HG03097 (cell line): Measurements from ENCODE around the gene SLCO2A1.

Experiments
- ATAC-seq: cut with Tn5 transposase; IDR thresholded peaks from one replicate; pipeline ENCODE4 v1.9.1; 2021; ENCODE audit not compliant: unreplicated experiment, low FRiP score

Gene SLCO2A1

DNA sequence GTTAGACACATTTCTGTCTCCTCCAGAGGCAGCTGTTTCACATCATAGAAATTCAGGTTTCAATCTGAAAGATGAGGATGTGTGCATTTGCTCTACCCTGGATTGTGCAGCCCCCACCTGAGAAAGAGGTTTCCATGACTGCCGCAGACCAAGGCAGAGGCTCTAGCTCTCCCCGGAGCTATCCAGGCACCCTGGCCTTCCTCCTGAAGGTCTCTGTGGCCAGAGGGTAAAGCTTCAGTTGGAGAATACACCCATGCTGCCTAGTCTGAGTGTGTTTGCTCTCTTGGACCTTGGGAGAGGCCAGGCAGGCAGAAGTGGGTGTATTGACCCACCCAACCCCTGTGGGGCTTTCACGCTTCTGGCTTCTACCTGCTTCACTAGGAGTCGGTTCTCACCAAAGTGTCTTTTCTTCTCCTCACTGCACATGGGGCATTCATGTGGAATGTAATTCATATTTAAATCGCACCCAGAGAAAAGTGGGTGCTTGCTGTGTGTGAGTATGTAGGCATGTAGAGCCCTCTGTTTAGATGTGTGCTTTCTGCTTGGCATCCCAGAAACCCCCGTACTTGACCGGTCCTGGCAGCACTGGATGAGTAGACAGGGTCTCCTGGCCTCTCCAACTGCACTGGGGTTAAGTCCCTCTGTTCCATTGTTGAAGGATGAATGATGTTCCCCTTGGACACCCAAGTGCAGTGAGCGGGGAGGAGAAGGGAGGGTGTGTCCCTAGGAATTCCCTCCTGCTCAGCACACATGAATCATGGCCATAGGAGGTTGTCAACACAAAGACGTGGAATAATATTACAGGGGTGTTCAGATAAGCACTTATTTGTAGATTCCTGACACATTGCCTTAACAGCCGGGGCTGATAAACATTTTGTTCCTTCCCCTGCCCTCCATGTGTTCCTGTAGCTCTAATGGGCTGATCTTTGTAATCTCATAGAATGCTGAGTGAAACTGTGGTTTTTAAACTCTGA is 113.8 kb downstream of the SLCO2A1 start:
- no peak for ATAC-seq

DNA sequence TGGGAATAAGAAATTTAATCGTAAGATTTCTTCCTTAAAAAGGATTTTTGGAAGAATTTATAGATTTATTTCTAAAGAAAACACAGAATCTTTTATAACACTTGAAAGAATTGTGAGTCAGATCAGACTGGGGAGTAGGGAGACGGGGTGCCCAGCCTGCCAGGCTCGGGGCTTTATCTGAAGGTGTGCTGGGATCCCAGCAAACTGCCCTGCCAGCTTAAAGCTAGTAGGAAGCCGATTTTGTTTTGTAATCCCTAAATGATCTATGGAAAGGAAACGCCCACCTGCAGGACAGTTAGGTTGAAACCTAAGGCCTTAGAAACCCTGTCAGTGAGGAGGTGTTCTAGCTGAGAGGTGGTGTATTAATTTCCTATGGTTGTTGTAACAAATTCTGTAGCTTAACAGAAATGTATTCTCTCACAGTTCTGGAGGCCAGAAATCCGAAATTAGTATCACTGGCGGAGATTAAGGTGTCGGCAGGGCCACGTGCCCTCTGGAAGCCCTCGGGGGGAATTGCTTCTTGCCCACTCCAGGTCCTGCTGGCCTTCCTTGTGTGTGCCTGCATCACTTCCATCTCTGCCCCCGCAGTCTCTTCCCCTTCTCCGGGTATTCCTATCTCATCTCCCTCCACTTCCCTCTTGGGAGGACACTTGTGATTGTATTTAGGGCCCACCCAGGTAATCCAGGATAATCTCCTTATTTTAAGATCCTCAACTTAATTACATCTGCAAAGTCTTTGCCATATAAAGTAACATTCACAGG is 114.7 kb downstream of the SLCO2A1 start:
- ATAC-seq, result no peak

- ATAC-seq, result no peak
Observed at GRCh38 chr3:133910422-133910821, 119.3 kb downstream of the SLCO2A1 start.

DNA sequence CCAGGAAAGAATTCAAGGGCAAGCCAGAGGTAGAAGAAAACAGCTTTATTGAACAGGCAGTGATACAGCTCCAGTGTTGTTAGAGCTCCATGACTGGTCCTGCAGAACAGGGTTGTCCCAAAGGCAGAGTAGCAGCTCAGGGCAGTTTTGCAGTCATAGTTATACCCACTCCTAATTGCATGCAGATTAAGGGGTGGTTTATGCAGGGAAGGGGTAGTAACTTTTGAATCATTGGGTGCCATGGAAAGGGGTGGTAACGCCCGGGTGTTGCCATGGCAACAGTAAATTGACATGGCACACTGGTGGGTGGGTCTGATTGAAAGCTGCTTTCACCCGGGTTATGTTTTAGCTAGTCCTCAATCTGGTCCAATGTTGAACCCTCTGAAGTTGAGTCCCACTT is 124.3 kb downstream of the SLCO2A1 start:
- ATAC-seq, result no peak

GRCh38 chr3:133901847-133902246 is 127.9 kb downstream of the SLCO2A1 start:
- no peak for ATAC-seq

GRCh38 chr3:133901083-133901482 is 128.6 kb downstream of the SLCO2A1 start:
- no peak for ATAC-seq

GRCh38 chr3:133899311-133899710 is 130.4 kb downstream of the SLCO2A1 start:
- ATAC-seq, result no peak

DNA sequence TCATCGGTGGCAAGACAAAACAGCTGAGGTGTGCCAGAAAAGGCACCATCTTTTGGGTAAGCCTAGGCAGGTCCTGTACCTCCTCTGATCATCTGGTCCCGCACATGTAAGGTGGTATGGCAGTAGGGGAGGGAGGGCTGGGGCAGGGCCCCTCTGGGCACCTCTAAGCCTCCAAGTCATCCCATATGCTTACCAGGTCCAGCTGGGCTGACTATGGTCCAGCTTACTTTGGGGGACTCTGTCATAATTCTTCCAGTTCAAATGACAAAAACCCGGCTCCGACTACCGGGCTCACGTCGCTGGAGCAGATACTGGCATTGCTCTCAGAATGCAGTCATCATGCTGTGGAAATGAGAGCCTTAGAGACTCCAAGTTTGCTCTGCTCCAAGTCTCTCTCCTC is 132.2 kb downstream of the SLCO2A1 start:
- ATAC-seq, result no peak

DNA sequence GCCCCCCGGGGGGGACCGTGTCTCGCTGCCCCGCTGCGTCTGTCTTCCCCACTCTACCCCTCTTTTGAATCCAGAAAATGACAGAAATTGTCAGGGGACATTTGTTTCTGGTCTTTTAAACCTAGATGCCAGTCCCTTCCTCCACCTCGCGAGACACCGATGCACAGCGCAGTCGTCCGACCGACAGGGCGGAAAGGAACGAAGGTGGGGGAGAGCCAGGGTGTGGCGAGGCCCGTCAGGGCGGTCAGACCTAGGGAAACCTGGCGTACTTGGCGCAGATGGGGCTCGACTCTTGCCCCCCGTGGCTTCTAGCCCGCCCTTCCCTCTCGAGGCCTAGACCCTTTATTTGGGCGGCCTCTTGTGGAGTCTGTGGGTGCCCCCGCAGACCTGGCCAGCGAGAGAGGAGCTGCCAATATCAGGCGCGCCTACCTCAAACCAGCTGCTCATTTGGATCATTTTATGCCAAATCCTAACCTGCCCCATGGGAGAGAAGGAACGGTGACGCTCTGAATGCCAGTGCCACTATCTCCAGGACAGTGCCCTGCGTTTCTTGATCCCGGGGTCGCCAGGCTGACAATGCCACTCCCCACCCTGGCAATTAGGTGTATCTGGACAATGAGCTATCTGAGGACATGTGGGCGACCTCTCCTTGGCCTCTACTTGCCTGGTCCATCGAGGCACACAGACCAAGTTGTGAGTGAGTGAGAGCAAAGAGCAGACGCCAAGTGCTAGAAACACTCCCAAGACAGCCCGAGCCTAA is 133.5 kb downstream of the SLCO2A1 start:
- ATAC-seq, result no peak

DNA sequence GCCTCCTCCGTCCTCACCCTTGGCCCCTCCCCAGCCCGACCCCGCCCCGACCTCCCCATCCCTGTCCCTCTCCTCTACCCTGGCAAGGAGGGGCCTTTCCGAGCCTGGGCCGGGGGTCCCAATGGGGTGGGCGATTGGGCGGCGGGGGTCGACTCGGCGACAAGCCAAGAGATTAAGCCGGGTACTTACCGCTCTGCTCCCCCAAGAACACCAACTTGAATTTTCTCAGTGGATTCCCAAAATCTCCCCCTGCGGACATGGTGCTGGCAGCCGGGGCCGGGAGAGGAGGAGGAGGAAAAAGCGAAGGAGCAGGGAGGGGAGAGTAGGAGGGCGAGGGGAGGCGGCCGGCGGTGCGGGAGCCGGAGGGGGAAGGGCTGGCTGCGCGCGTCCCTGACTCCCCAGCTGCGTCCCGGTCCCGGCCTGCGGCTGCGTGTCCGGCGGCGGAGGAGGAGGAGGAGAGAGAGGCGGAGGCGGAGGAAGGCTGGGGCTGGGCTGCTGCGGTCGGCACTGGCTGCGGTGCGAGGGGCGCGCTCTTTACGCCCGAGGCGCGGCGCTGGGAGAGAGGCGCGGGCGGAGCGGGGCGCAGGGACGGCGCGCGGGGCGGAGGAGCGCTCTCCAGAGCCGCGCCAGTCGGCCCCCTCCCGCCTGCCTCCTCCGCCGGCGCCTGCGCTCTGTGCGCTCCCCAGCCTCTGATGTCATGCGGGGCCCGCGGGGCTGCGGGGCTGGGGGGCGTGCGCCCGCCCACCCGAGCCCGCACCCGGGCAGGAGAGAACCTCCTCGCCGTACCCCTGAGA is 134.3 kb downstream of the SLCO2A1 start, which contains the start of gene RAB6B:
Gene RAB6B (minus strand): TSS at position 675 of the 794 bp plus-strand sequence. CDS start 416 bp downstream, at position 259.
- ATAC-seq, result no peak

- no peak for ATAC-seq
Observed at GRCh38 chr3:133894353-133895207, 135.1 kb downstream of the SLCO2A1 start.

DNA sequence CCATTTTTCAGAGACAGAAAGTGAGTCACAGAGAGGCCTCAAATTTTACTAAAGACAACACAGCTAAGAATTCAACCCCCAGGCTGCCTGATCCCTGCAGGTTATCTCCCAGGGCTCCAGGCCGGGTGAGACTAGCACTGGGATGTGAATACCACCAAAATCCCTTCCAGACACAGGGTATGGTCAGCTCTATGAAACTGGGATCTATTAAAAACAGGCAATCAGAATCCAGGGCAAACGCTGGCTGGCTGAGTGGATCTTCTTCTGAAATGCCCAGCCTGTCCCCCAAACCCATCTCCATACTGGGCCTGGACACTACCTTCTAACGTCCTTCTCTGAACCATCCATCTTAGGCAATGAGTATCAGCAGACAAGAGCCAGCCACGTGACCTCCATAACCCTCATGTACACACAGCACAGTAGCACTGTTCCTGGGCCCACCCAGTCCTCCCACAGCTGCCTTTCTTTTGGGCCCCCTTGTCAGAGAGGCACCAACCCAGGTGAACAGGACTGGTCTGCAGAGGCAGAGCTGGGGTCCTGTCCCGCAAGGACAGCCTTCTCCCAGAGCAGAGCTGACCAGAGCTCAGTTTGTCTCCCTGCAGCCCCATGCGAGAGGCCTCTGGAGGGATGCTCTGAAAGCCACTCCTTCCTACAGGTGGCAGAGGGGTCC is 135.9 kb downstream of the SLCO2A1 start:
- ATAC-seq, result no peak

- ATAC-seq, result no peak
Observed at GRCh38 chr3:133892541-133893231, 137.0 kb downstream of the SLCO2A1 start.

GRCh38 chr3:133891662-133892378 is 137.9 kb downstream of the SLCO2A1 start:
- ATAC-seq, result no peak

DNA sequence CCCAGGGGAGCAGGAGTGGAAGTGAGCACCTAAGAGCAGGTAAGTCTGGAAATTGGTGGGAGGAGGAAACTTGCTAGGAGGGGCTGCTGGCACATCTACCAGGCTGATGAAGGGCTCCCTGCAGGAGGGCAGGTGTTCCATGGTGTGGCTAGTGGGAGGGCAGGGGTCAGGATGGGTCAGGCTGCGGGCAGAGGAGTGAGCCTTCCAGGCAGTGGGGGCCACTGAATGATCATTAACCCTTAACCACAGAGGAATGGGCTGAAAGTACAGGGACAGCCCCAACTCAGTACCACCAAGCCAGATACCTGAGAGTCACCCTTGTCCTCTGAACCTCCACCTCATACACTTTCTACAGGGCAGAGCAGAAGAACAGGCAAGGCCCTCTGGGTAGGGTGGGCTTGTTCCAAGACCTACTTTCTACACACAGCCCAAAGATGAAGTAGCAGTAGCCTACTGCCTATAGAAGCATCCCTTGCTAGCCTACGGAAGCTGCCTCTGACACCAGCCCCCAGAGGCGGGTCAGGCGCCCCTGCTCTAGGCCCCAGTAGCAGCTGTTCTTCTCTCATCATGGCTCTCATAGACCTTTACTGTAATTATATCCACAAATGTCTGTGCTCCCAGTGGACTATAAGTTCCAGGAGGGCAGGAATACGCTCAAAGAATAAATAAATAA is 138.6 kb downstream of the SLCO2A1 start:
- ATAC-seq, result no peak

DNA sequence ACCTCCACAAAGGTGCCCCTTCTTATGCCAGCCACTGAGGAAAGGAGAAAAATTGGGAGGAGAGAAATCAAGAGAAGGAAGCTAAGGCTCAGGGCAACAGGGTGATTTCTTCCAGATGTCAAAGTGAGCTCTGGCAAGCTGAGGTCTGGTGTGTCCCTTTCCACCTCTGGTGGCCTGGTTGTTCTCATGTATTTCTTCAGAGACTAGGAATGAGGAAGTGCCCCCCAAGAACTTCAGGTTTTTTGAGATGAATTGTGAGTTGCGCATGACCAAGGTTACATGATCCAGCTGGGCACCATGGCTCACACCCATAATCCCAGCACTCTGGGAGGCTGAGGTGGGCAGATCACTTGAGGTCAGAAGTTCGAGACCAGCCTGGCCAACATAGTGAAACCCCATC is 139.7 kb downstream of the SLCO2A1 start:
- no peak for ATAC-seq
